Measurements from ENCODE around the gene ANKRD2. TPM values are rescaled to one million over a fixed set of nuclear protein-coding genes. Genes with fewer than 3 reads are reported as not detected.

ANKRD2 gene
- total RNA-seq, 2 experiments from 2014 or later, result not detected

DNA sequence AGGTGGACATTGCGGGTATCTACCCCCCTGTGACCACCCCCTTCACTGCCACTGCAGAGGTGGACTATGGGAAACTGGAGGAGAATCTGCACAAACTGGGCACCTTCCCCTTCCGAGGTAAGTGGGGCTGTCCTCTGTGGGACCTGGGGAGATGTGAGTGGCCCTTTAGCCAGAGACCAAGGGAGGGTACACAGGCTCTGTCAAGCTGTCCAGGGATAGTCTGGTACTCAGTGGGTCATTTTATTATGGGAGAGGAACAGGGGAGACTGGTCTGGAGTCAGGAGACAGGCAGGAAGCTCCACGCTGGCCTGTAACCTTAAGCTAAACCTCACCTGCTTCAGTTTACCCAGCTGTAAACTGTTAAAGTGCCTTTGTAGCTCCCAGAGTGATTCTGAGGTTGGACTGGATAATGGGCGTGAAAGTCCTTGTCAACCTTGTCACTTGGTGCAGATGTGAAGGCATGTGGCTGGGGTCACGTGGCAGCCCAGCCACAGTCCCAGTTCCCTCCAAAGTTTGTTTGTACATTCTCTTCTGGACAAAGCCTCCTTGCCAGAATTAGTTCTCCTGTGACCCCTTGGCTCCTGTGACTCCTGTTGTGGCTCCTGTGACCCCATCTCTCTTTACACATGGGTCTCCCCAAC is 12.3 kb downstream of the ANKRD2 start:
- no peaks in the 10 kb centered on the region for H3K9me3 ChIP-seq (ENCODE audit: control insufficient read depth in 1 of 2, insufficient read depth in 1 of 2, low read length in 2 of 2)
- Mint-ChIP-seq H3K27ac (no peak overlapping the region), H3K27me3 (no peaks in the 10 kb centered on the region), H3K4me1 (ENCODE audit: low read depth) (no peaks in the 10 kb centered on the region), H3K36me3 (ENCODE audit: low read depth) (no peaks in the 10 kb centered on the region), H3K4me3 (no peak overlapping the region), H3K9me3 (no peaks in the 10 kb centered on the region)
- ChIA-PET POLR2A (no interaction called here), CTCF (no interaction called here)
- TF ChIP-seq, protein P1, sequence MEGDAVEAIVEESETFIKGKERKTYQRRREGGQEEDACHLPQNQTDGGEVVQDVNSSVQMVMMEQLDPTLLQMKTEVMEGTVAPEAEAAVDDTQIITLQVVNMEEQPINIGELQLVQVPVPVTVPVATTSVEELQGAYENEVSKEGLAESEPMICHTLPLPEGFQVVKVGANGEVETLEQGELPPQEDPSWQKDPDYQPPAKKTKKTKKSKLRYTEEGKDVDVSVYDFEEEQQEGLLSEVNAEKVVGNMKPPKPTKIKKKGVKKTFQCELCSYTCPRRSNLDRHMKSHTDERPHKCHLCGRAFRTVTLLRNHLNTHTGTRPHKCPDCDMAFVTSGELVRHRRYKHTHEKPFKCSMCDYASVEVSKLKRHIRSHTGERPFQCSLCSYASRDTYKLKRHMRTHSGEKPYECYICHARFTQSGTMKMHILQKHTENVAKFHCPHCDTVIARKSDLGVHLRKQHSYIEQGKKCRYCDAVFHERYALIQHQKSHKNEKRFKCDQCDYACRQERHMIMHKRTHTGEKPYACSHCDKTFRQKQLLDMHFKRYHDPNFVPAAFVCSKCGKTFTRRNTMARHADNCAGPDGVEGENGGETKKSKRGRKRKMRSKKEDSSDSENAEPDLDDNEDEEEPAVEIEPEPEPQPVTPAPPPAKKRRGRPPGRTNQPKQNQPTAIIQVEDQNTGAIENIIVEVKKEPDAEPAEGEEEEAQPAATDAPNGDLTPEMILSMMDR (IDR thresholded peaks at IDR 0.05), result no peak
- intact Hi-C loops (cut with DNase I, micrococcal nuclease), result no loop called here
- H3K27ac ChIP-seq (ENCODE audit: low read depth in 1 of 2, low read length in 2 of 2), result no peak overlapping the region
- no peaks in the 10 kb centered on the region for H3K36me3 ChIP-seq (ENCODE audit: insufficient read depth, low read length)
- no peak overlapping the region for H3K4me3 ChIP-seq (ENCODE audit: low read length)
- DNase-seq, result no peak
- no peak for ATAC-seq (ENCODE audit: poor library complexity)
- H3K27me3 ChIP-seq (ENCODE audit: control insufficient read depth in 1 of 2, insufficient read depth in 2 of 2, low read length in 2 of 2), result no peaks in the 10 kb centered on the region
- no peaks in the 10 kb centered on the region for H3K4me1 ChIP-seq (ENCODE audit: insufficient read depth, low read length)

DNA sequence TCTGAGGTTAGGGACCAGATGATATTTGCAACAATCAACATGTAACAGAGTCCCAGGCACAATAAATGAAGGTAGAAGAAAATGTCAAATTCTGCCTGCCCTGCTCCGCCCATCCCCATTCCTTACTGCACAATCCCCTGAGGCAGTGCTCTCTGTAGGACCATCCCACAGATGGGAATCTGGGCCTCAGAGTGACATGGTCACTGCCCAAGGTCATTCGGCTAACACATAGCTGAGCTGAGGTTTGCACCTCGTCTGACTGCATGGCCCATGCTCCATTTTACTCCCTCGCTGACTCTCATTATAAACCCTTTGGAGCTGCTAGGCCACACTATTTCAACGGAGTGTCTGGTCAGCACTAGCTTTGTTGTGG is 12.8 kb downstream of the ANKRD2 start:
- no peak for ATAC-seq (ENCODE audit: poor library complexity)
- H3K36me3 Mint-ChIP-seq (ENCODE audit: low read depth), result no peaks in the 10 kb centered on the region
- Histone ChIP-seq H3K36me3 (ENCODE audit: insufficient read depth, low read length) (no peaks in the 10 kb centered on the region), H3K27ac (ENCODE audit: low read depth in 1 of 2, low read length in 2 of 2) (no peak overlapping the region), H3K27me3 (ENCODE audit: control insufficient read depth in 1 of 2, insufficient read depth in 2 of 2, low read length in 2 of 2) (no peaks in the 10 kb centered on the region), H3K4me3 (ENCODE audit: low read length) (no peak overlapping the region), H3K4me1 (ENCODE audit: insufficient read depth, low read length) (no peaks in the 10 kb centered on the region), H3K9me3 (ENCODE audit: control insufficient read depth in 1 of 2, insufficient read depth in 1 of 2, low read length in 2 of 2) (no peaks in the 10 kb centered on the region)
- H3K27me3 Mint-ChIP-seq, result no peaks in the 10 kb centered on the region
- no peaks in the 10 kb centered on the region for H3K4me1 Mint-ChIP-seq (ENCODE audit: low read depth)
- intact Hi-C loops (cut with DNase I, micrococcal nuclease), result no loop called here
- ChIA-PET CTCF (no interaction called here), POLR2A (no interaction called here)
- TF ChIP-seq, protein P1 (IDR thresholded peaks at IDR 0.05), result no peak
- H3K27ac Mint-ChIP-seq, result no peak overlapping the region
- H3K4me3 Mint-ChIP-seq, result no peak overlapping the region
- no peak for DNase-seq
- H3K9me3 Mint-ChIP-seq, result no peaks in the 10 kb centered on the region

GRCh38 chr10:97587183-97587582 is 14.6 kb downstream of the ANKRD2 start:
- POLR2A ChIA-PET, result no interaction called here
- Mint-ChIP-seq H3K36me3 (ENCODE audit: low read depth) (no peaks in the 10 kb centered on the region), H3K27me3 (no peaks in the 10 kb centered on the region), H3K4me3 (no peak overlapping the region), H3K4me1 (ENCODE audit: low read depth) (no peaks in the 10 kb centered on the region), H3K27ac (no peak overlapping the region), H3K9me3 (no peaks in the 10 kb centered on the region)
- CTCF ChIA-PET, result no interaction called here
- Histone ChIP-seq H3K27ac (ENCODE audit: low read depth in 1 of 2, low read length in 2 of 2) (no peak overlapping the region), H3K36me3 (ENCODE audit: insufficient read depth, low read length) (no peaks in the 10 kb centered on the region), H3K9me3 (ENCODE audit: control insufficient read depth in 1 of 2, insufficient read depth in 1 of 2, low read length in 2 of 2) (no peaks in the 10 kb centered on the region), H3K4me1 (ENCODE audit: insufficient read depth, low read length) (no peaks in the 10 kb centered on the region), H3K27me3 (ENCODE audit: control insufficient read depth in 1 of 2, insufficient read depth in 2 of 2, low read length in 2 of 2) (no peaks in the 10 kb centered on the region), H3K4me3 (ENCODE audit: low read length) (no peak overlapping the region)
- DNase-seq (no peak), ATAC-seq (ENCODE audit: poor library complexity) (no peak)
- TF ChIP-seq, protein P1 (IDR thresholded peaks at IDR 0.05), result no peak
- intact Hi-C loops (cut with DNase I, micrococcal nuclease), result no loop called here

All from CD4-positive, alpha-beta T cell (primary cell).